ENCODE data around the gene KDELR1.

KDELR1 gene

GRCh38 chr19:48341515-48342413 lies 49.6 kb downstream of the KDELR1 start:
- no peak for DNase-seq

- no peak for DNase-seq
Measured at GRCh38 chr19:48340995-48341394, 50.4 kb downstream of the KDELR1 start.

GRCh38 chr19:48338802-48339503 lies 52.4 kb downstream of the KDELR1 start:
- no peak for DNase-seq

- DNase-seq, result no peak
Measured at GRCh38 chr19:48338253-48338755, 53.0 kb downstream of the KDELR1 start.

GRCh38 chr19:48333467-48334384 lies 57.6 kb downstream of the KDELR1 start:
- peak; percentile 89 to 96 (median 93) for DNase-seq

GRCh38 chr19:48332662-48333466 lies 58.5 kb downstream of the KDELR1 start:
- DNase-seq, result peak; percentile 93 to 99 (median 97)
